Activated CD4-positive, alpha-beta T cell treated with anti-CD3 and anti-CD28 coated beads, Interleukin-2, amount 50 U/mL, for 24 hours (primary cell): ENCODE measurements around the gene PAPPA.

Experiments
- DNase-seq, 2 donors: peaks; one replicate each; pipeline ENCODE4 v3.0.0-alpha.2; 2020; ENCODE audit warnings: low read depth in 1 of 2, low spot score in 1 of 2

PAPPA gene, protein sequence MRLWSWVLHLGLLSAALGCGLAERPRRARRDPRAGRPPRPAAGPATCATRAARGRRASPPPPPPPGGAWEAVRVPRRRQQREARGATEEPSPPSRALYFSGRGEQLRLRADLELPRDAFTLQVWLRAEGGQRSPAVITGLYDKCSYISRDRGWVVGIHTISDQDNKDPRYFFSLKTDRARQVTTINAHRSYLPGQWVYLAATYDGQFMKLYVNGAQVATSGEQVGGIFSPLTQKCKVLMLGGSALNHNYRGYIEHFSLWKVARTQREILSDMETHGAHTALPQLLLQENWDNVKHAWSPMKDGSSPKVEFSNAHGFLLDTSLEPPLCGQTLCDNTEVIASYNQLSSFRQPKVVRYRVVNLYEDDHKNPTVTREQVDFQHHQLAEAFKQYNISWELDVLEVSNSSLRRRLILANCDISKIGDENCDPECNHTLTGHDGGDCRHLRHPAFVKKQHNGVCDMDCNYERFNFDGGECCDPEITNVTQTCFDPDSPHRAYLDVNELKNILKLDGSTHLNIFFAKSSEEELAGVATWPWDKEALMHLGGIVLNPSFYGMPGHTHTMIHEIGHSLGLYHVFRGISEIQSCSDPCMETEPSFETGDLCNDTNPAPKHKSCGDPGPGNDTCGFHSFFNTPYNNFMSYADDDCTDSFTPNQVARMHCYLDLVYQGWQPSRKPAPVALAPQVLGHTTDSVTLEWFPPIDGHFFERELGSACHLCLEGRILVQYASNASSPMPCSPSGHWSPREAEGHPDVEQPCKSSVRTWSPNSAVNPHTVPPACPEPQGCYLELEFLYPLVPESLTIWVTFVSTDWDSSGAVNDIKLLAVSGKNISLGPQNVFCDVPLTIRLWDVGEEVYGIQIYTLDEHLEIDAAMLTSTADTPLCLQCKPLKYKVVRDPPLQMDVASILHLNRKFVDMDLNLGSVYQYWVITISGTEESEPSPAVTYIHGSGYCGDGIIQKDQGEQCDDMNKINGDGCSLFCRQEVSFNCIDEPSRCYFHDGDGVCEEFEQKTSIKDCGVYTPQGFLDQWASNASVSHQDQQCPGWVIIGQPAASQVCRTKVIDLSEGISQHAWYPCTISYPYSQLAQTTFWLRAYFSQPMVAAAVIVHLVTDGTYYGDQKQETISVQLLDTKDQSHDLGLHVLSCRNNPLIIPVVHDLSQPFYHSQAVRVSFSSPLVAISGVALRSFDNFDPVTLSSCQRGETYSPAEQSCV (N-terminal part only)

GRCh38 chr9:116153765-116154333 lies at the start of gene PAPPA:
PAPPA (plus strand) TSS chr9:116153791; CDS start chr9:116154173, 382 bp downstream.
- no peak for DNase-seq

GRCh38 chr9:116103976-116104820 lies 49.4 kb upstream of the PAPPA start:
- DNase-seq, result no peak

DNA sequence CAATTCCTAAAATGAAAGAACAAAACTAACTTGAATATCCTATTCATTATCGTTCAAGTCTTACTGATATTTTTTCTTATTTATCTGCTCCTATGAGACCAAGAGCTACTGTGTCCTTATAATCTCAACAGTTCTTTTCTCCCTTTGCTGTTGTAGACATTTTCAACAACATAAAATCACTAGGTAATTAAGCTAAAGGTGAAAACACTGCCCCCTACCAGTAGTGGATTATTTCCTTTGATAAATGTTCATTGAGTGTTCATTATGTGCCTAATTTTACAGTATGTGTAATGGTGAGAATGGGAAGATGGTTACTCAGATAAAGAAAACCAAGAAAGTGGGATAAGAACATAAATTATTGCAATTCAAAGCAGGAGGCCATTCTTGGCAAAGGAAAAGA lies 41.4 kb upstream of the PAPPA start:
- no peak for DNase-seq

- DNase-seq, result no peak
These were observed 37.7 kb upstream of the PAPPA start for GRCh38 chr9:116115761-116116353.

DNA sequence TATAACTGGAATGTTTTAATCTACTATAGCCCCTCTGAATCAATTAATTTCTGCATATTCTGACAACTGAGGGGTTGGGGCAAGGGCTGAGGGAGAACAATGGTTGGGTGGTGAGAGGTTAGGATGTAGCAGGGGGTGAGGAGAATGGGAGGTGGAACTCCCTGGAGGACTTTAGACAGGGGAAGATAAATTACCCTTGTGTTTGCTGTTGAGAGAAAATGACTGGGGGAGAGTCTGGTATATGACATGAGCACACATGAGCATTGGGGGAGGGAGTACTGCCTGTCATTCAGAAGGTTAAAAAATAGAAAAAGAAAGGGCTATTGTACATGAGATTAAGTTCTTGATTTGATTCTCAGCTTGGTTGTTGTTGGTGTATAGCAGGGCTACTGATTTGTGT lies 37.2 kb upstream of the PAPPA start:
- DNase-seq, result no peak

DNA sequence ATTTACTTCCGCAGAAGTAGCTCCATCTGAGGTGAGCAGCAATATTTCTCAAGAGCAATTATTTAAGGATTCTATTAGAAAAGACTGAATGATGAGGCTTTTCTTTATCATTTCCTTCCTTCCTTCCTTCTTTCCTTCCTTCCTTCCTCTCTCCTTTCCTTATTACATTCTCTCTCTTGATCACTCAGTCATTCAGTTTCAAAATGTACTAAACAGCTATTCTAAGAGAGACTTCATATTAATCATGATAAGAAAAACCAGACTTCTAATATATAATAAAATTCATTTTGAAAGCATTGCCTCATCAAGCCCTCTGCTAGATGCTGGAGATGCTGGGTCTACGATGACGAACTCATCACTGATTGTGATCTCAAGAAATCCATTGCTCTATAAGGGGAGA lies 30.4 kb upstream of the PAPPA start:
- DNase-seq, result no peak

GRCh38 chr9:116124472-116125040 lies 29.0 kb upstream of the PAPPA start:
- no peak for DNase-seq

DNA sequence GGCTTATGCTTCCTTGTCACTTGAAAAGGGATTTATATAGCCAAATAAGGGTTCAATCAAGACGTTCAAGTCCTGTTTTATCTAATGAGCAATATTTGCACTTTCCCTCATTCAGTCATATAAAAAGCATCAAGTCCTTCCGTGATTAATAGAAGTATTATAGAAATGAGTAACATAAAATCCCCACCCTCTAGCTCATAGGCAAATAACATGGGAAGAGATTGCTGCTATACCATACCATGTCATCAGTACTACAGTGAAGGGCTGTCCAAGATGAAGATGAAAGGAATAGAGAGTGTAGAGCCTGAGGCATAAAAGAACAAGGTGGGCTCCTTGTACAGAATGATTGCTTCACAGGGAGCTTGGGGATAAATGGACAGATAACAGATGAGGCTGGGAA lies 20.4 kb upstream of the PAPPA start:
- DNase-seq, result no peak

GRCh38 chr9:116134975-116135374 lies 18.6 kb upstream of the PAPPA start:
- no peak for DNase-seq

DNA sequence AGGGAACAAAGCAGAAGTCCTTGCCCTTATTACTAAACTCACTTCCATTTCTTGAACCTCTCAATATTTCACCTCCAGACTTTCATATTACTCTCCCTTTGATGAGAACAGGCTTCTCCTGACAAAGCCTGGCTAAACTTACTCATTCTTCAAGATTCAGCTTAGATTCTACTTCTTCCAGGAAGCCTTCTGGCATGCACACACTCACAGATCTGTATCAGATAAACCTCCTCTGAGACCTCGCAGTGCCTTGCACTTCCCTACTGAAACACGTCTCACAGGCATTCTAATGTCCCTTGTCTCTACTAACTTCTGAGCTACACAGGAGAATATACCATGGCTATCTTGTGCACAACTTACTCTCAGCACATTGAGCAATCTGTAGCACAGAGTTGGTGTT lies 16.6 kb upstream of the PAPPA start:
- no peak for DNase-seq

DNA sequence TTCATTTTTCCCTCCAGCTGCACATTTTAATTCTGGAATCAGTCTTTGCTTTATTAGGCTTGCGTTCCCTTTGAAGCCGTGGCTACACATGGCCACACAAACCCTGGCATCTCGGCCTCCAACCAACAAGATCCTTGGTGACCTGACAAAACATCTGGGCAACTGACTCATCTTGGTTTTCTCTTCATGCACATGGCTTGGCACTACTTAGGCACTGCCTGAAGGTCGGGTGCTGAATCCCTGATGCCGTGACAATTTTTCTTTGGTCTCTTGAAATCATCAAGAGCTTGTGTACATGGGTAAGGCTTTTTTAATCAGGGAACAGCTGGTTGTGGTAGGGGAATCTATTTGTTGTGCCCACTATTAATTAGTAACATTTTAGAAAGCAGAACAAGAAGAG lies 16.0 kb upstream of the PAPPA start:
- no peak for DNase-seq

- DNase-seq, result no peak
These were observed 11.6 kb upstream of the PAPPA start for GRCh38 chr9:116141864-116142561.

DNA sequence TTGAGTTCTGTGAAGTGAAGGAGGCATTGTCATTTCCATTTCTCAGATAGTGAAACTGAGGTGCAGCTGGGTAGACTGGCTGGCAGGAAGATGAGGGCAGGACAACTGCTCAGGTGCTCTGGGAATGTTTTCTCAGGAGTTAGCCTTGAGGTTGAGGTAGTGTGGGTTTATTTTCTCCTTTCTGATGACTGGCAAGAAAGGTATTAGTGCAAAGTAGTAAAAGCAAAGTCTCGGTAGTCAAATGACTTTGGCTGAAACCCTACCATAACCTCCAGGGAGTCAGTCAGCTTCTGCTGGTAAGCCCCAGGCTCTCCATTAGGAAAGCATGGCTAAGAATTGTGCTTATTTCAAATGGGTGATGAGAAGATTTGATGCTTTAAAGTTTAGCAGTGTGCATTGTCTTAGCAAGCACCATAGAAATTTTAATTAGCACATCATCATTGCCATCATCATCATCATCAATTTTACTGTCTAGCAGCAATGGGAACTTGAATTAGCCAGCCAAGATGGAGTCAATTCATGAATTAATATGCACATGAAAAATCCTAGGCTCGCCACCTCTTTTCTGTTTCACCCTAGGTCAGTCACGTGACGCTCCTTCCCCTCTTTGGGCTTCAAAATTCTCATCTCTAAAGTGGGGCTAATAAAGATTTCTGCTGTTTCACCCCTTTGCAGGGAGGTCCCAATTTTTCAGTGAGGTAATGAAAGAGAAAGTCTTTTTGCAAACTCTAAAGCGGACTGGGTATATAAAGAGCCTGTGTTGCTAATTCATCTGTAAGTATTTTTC lies 10.7 kb upstream of the PAPPA start:
- DNase-seq, result no peak

- no peak for DNase-seq
These were observed 9.6 kb upstream of the PAPPA start for GRCh38 chr9:116144038-116144437.

DNA sequence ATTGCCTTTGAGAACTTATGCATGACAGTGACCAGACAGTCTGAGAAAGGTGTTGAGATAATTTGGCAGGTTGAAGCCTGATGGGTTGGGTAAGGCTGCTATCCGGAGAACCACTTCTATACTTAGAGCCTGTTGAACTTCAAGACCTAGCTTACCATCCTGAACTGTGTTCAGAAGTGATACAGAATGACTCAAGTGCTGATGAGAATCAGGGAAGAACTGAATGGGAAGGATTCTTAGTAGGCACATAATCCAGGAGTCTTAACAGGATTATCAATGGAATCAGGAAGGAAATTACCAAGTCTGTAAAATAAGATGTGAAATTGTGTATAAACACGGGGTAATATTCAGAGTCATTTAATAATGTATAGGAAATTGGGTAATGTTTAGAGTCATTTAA lies 9.0 kb upstream of the PAPPA start:
- DNase-seq, result no peak

GRCh38 chr9:116145036-116145435 lies 8.6 kb upstream of the PAPPA start:
- DNase-seq, result no peak

- no peak for DNase-seq
These were observed 5.8 kb upstream of the PAPPA start for GRCh38 chr9:116147821-116148220.

- no peak for DNase-seq
These were observed 3.7 kb upstream of the PAPPA start for GRCh38 chr9:116149844-116150243.
